Measurements from ENCODE around the gene SMARCA2. TPM values are rescaled to one million over a fixed set of nuclear protein-coding genes. Genes with fewer than 3 reads are reported as not detected.

The SMARCA2 gene
- total RNA-seq, 6 donors from 2014 or later: 74.3 to 210 (median 139) TPM

GRCh38 chr9:2120926-2121689, 106.0 kb downstream of the SMARCA2 start:
- no peaks in the 10 kb centered on the region for H3K9me3 ChIP-seq
- no peaks in the 10 kb centered on the region for H3K27me3 ChIP-seq
- 50 to 54% methylated on average over 3 of the region's 3 CpGs for WGBS, 2 donors
- H3K27ac ChIP-seq: peak overlapping the region in 3 of 4 donors; percentile 4 to 37 (median 27)
- no peak for TF ChIP-seq EP300 (IDR thresholded peaks at IDR 0.05)
- TF ChIP-seq POLR2A (IDR thresholded peaks at IDR 0.05): no peak
- TF ChIP-seq CTCF (IDR thresholded peaks at IDR 0.05): no peak
- TF ChIP-seq POLR2AphosphoS5 (IDR thresholded peaks at IDR 0.05): no peak
- peaks cover 7 to 76% (median 36%) of the 10 kb centered on the region in 4 donors for H3K36me3 ChIP-seq
- ATAC-seq (ENCODE audit: low FRiP score in 2 of 2) (no peak), DNase-seq (no peak)
- H3K4me3 ChIP-seq: no peak overlapping the region
- H3K4me1 ChIP-seq: peaks cover 14 to 20% (median 18%) of the 10 kb centered on the region in 4 donors

- no peak for DNase-seq
- 85 to 98% methylated on average over 3 of the region's 3 CpGs for WGBS, 2 donors
- H3K4me3 ChIP-seq: no peak overlapping the region
- H3K27me3 ChIP-seq: no peaks in the 10 kb centered on the region
- peaks cover 7 to 70% (median 35%) of the 10 kb centered on the region in 4 donors for H3K36me3 ChIP-seq
- no peak for ATAC-seq (ENCODE audit: low FRiP score in 2 of 2)
- H3K27ac ChIP-seq: no peak overlapping the region
- no peak for TF ChIP-seq POLR2A (IDR thresholded peaks at IDR 0.05)
- TF ChIP-seq CTCF (IDR thresholded peaks at IDR 0.05): no peak
- no peak for TF ChIP-seq POLR2AphosphoS5 (IDR thresholded peaks at IDR 0.05)
- TF ChIP-seq EP300 (IDR thresholded peaks at IDR 0.05): no peak
- no peaks in the 10 kb centered on the region for H3K9me3 ChIP-seq
- peaks cover 26 to 30% (median 29%) of the 10 kb centered on the region in 4 donors for H3K4me1 ChIP-seq
Observed at GRCh38 chr9:2122299-2122698, 107.2 kb downstream of the SMARCA2 start.

GRCh38 chr9:2125906-2126305, 110.8 kb downstream of the SMARCA2 start:
- peak overlapping the region in 2 of 4 donors; percentile 6 to 23 for H3K4me3 ChIP-seq
- DNase-seq (no peak), ATAC-seq (ENCODE audit: low FRiP score in 2 of 2) (peak in 1 of 2 donors; percentile 76)
- H3K27ac ChIP-seq: peak overlapping the region; percentile 38 to 74 (median 68)
- TF ChIP-seq CTCF (IDR thresholded peaks at IDR 0.05): no peak
- TF ChIP-seq EP300 (IDR thresholded peaks at IDR 0.05): no peak
- TF ChIP-seq POLR2A (IDR thresholded peaks at IDR 0.05): no peak
- no peak for TF ChIP-seq POLR2AphosphoS5 (IDR thresholded peaks at IDR 0.05)
- H3K36me3 ChIP-seq: peaks cover 7 to 47% (median 16%) of the 10 kb centered on the region in 4 donors
- 40 to 44% methylated on average over 2 of the region's 2 CpGs for WGBS, 2 donors
- H3K4me1 ChIP-seq: peaks cover 29 to 56% (median 33%) of the 10 kb centered on the region in 4 donors
- no peaks in the 10 kb centered on the region for H3K27me3 ChIP-seq
- no peaks in the 10 kb centered on the region for H3K9me3 ChIP-seq

- no peaks in the 10 kb centered on the region for H3K9me3 ChIP-seq
- TF ChIP-seq CTCF (IDR thresholded peaks at IDR 0.05) (no peak), POLR2A (IDR thresholded peaks at IDR 0.05) (no peak), POLR2AphosphoS5 (IDR thresholded peaks at IDR 0.05) (no peak), EP300 (IDR thresholded peaks at IDR 0.05) (no peak)
- DNase-seq: no peak
- ATAC-seq (ENCODE audit: low FRiP score in 2 of 2): peak in 1 of 2 donors; percentile 64
- peaks cover 25 to 51% (median 32%) of the 10 kb centered on the region in 4 donors for H3K4me1 ChIP-seq
- H3K27ac ChIP-seq: peak overlapping the region in 3 of 4 donors; percentile 38 to 74 (median 38)
- H3K4me3 ChIP-seq: peak overlapping the region in 2 of 4 donors; percentile 6 to 23
- 63 to 66% methylated on average over 4 of the region's 4 CpGs for WGBS, 2 donors
- H3K27me3 ChIP-seq: no peaks in the 10 kb centered on the region
- H3K36me3 ChIP-seq: peaks cover 7 to 44% (median 16%) of the 10 kb centered on the region in 4 donors
Observed at GRCh38 chr9:2126331-2126803, 111.2 kb downstream of the SMARCA2 start.

All from upper lobe of left lung (tissue), 6 donors.